HG03196 (cell line): ENCODE results near the gene DCLRE1B.

Experiments used
- ATAC-seq: cut with Tn5 transposase; IDR thresholded peaks from one replicate; pipeline ENCODE4 v1.9.1; 2021; ENCODE audit not compliant: unreplicated experiment

Gene DCLRE1B

DNA sequence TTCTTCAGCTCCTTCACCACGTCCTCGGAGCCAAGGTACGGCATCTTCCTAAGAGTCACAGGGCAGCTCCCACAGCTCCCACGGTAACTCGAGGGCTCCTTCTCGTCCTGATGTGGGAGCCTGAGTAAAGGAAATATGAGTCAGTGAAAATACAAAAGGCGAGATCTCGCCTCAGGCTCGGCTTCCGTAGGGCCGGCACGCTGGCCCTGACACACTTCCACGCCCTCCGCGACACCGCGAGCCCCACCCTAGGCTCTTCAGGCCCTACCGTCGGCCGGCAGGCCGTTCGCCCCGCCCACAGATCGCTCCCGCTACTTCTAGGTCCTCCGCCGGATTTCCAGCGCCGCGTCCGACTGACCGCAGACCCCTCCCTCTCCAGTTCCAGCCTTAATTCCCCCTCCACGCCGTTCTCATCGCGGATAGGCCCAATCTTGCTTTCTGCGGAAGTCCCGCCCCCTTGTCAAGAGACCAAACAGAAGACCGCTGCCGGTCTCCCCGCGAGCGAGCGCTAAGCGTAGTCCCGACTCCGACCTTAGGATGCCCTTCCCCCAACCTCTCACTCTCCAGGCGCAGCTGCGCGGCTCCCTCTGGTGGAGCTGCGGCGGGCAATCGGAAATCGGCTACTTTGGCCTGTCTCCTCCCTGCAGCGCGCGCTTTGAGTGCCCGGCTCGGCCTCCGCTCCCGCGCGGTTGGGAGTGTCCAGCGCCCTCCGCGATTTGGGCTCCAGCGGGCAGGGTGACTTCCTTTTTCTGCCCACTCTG is at the start of gene DCLRE1B, which contains the start of gene AP4B1:
Gene DCLRE1B (plus strand): TSS at position 653 of the 761 bp plus-strand sequence. CDS start 261 bp downstream, outside the sequence.
Gene AP4B1 (minus strand): TSS at position 126 of the 761 bp plus-strand sequence. CDS start 82 bp downstream, at position 44.
- peak; percentile 91 for ATAC-seq

DNA sequence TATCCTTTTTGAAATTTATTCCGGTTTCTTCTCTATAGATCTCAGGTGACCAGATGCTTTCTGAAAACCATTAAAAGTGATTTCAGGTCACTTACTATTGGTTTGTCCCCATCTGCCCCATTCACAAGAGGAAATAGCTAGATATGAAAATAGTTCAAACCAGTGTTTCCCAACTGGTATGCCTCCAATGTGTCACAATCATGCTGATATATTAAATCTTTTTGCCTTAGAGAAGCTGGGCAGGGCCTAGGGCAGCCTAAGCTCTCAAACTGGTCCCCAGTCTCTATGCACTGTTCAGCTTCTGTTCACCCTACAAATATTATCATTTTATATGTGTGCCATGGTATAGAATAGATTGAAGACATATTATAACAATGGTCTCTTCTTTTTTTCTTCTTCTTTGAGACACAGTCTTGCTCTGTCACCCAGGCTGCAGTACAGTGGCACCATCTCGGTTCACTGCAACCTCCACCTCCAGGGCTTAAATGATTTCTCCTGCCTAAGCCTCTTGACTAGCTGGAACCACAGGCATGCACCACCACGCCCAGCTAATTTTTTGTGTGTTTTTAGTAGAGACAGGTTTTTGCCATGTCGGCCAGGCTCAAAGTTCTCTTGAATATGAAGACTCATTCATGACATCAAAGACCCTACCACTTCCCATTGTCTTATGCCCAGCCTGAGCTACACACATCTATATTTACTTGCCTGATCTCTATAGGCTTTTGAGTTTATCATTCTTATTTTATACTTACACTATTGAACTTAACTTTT is 49.3 kb upstream of the DCLRE1B start:
- no peak for ATAC-seq

DNA sequence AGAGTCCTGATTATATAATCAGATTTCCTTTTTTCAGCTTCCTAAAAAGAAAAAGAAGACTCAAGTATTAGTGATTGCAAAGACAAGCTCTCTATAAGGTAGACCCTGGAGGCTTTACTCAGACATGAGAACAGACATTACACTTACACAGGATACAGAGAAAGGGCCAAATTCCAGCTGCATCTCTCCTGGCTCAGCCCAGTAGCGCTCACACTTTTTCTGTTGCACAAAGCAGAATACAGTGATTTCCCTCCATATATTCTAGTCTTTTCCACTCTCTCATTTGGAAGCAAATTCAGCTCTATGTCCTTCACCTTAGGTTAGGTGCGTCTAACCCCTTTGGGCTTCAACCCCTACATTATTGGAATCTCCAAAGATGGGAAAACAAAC is 48.7 kb upstream of the DCLRE1B start:
- ATAC-seq, result no peak

DNA sequence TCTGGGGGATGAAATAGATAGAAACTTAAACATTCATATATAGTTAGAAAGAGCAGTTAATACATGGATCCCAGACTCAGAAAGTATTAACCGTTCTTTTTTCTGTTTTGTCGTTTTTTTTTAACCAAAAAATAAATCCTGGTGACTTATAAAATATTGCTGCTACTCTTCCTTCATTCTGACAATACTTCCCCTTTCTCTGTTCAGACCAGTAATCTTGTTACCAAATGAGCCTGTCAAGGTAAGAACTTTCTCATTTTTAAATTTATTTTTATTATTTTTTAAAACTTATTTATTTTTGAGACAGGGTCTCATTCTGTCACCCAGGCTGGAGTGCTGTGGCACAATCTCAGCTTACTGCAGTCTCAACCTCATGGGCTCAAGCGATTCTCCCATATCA is 47.4 kb upstream of the DCLRE1B start:
- no peak for ATAC-seq

DNA sequence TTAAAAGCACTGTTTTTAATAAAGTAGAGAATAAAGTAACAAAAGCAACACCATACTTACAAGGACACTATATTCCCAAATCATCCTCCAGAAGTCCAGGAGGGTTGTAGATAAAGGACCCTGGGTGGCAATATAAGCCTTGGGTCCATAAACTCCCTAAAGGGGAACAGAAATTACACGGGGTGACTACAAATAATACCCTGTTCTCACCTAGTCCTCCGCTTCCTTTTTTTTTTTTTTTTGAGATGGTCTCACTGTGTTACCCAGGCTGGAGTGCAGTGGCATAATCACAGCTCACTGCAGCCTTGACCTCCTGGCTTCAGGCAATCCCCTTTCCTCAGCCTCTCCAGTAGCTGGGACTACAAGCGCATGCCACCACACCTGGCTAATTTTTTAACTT is 46.7 kb upstream of the DCLRE1B start:
- no peak for ATAC-seq

DNA sequence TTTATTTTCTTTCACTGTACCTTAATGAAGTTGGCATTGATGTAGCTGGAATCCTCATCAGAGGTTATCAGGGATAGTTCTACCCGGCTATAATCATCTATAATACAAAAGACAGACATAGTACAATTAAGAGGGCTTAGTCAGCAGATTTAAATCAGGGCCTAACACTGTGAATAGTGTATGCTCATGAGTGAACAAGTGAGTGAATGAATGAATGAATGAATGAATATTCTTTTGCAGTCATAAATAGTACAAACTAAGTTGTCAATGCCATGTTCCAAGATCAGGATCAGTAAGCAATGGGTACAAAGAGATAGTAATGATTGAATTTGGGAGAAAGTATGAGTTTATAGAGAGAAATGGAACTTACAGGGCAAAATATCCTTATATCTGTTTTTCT is 46.1 kb upstream of the DCLRE1B start:
- ATAC-seq, result no peak

DNA sequence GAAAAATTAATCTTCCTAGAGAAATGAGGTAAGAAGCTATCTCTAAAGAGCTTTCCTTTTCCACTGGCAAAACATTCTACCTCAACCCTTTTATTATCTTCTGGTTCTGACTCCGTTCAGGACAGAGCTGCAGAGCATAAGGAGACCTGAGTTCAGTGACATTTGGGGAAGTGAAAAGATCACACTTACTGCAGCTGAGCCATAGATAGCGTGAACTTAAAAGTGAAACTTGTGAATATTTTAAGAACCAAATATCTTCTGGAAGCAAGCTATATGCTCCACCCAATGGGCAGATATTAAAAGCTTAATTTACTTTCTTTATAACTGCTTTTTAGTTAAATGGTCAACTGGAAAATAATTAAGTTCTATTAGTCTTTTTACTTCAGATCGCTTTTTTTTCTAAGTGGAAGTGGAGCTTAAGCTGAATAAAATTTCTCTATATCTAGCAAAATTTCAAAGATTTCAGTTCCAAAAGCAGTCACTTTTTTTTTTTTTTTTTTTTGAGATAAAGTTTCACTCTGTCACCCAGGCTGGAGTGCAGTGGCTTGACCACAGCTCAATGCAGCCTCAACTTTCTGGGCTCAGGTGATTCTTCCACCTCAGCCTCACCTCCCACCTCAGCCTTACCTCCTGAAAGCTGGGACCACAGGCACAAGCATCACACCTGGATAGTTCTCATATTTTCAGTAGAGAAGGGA is 45.5 kb upstream of the DCLRE1B start:
- ATAC-seq, result peak; percentile 82

DNA sequence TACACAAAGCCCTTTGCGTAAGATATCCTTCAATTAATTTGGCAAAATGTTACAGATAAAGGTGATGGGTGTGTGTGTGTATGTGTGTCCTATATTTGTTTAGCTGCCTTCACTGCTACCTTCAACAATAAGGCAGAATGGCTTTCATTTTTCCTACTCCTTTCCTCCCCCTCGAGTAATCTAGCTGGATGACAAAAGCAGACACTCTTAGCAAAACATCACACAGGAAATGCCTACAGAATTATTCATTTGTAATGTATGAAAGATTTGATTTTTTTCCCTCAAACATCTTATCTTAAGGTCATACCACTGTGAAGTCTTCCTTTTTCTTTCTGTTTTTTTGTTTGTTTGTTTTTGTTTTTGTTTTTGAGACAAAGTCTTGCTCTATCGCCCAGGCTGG is 44.2 kb upstream of the DCLRE1B start:
- ATAC-seq, result no peak

DNA sequence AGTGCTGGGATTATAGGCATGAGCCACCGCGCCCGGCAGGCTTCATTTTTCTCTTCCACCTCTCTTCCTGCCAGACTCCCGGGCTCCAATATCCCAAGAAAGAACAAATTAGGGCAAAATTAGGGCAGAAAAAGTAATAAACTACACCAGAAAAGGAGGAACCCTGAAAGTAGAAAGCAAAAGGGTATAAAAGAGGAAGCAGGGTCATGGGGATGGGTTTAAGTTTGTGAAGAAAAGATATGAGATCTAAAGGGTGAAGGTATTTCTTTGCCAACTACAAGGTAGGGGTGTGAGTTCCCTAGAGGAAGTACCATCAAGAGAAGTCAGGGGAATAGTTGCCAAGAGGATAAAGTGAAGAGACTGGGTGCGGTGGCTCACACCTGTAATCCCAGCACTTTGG is 43.5 kb upstream of the DCLRE1B start:
- ATAC-seq, result no peak

DNA sequence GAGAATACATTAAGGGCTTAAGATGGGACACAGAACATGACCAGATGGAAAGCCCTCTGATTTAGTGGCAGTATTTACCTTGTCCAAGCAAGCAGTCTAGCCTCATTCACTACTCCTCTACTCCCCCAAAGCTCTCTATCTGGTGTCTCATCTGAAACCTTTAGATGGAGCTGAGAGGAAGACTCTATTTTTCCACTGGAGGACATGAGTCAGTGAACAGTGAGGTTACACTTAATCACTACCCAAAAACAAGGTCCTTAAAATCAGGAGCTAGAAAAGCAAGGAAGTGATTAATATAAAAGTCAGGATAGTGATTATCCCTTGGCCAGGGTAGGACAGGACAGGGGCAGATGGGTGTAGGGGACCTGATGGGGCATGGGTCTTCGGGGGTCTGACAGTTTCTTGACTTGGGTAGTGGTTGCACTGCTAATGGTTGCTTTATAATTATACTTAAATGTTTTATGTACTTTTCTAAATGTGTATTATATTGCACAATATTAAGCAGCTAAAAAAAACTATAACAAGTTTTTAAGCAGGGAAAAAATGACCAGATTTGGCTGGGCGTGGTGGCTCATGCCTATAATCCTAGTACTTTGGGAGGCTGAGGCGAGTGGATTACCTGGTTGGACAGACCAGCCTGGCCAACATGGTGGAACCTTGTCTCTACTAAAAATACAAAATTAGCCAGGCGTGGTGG is 36.6 kb upstream of the DCLRE1B start:
- ATAC-seq, result no peak

DNA sequence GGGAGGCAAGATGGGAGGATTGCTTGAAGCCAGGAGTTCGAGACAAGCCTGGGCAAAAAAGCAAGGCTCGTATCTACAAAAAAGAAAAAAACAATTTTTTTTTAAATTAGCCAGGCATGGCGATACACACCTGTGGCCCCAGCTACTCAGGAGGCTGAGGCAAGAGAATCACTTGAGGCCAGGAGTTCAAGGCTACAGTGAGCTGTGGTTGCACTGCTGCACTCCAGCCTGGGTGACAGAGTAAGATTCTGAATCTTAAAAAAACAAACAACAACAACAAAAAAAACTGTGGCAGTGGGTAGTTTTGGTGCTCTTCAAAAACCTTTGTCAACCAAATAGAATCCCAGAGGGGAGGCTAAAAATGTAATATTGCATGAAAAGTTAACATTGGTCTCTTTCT is 34.3 kb upstream of the DCLRE1B start:
- ATAC-seq, result no peak

DNA sequence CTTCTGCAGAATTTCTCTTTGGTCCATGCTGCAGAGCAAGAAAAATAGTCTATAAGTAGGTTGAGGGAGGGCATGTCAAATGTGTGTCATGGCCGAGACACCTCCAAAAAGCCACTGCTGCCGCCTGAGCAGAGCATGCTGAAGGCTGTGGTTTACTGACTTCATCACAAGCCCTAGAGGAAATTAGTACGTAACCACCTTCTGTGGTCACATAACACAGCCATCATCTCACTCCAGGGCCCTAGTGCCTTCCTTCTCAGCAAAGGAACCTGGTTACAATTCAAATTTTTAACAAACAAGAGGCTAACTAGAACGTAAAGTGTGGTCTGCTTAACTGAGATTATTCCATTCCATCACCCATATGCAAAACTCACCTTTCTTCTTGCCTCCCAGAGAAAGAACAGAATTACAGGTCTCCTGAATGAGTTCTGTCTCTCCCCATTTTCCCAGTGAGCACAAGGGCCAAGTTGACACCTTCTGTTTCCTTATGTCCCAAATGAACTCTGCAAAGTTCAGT is 33.5 kb upstream of the DCLRE1B start, which contains the start of gene PTPN22:
Gene PTPN22 (minus strand): TSS at position 116 of the 517 bp plus-strand sequence.
- peak; percentile 88 for ATAC-seq

DNA sequence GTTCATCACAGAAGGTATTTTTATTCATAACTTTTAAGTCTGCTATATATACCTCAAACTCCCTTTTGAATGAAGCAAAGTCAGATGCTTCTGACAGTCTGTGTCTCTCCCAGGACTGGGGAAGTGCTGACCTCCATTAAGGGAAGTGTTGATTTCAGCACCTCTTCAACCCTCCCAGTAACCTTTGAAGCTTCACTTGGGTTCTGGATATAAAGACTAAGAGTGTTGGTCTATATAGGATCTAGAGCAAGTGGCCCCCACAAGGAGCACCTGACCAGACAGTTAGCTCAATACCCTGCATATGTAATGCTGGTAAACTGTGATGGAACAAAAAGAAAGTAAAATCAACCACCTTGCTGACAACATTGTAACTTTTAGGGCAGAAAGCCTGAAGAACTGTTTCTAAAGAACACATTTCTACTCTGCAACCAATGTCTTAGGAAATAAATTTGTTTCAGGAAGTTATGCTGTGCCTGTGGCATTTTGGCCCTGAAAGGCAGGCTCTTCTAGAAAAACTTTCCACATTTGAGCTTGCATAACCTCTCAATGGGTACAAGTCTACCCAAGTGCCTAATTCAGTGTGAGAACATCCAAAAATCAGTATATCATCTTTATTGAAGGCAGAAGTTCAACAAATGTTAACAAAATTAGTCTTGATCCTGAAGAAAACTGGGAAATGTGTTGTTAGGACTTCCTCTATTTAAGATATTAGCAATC is 32.7 kb upstream of the DCLRE1B start:
- no peak for ATAC-seq

DNA sequence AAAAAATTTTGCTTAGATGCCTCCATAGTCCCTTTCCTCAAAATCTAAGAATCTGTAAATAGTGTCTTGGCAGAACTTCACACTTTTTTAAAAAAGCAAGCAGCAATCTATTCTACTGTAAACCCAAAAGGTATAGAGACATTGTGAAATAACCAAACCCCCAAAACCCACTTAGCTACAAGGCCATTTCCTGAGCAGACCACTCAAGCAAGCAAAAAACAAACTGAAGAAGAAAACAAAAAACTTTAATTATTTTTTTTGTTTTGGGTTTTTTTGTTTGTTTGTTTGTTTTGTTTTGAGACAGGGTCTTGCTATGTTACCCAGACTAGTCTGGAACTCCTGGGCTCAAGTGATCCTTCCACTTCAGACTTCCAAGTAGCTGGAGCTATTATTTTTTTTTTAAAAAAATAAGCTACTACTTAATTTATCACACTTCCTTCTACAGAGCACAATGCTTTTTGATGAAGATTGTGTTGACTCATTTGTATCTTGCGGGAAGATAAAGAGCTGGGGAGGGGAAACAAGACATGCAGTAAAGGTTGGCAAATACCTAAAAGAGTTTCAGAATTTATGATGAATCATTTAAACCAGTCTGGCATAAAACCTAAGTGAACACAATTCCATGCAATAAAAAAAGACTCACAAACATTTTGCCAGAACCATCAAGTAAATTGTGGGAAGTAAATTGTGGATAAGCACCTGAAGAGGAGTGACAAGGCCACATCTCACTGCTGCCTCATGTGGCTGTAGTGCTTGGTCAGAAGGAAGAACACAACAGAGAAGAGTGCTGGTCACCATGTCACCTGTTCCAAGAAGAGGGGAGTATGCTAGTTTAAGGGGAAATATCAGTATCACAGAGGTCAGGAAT is 30.9 kb upstream of the DCLRE1B start:
- ATAC-seq, result no peak

DNA sequence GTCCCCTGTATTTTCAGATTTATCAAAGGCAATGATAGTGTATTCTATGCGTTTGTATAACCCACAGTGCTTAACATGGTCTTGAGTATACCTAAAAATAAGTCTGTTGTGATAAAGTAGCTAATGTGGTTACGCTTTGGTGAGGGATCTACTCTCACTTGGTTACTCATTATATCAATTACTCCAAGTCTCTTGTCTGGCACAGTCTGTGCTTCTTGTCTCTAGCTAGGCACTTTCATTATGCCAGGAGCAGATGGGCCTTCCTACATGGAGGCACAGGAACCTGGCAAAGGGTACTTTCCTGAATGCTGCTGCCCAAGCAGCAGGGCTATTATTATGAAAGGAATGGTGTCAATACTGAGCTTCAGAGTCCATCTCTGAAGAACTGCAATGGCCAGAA is 29.4 kb upstream of the DCLRE1B start:
- ATAC-seq, result peak; percentile 42

DNA sequence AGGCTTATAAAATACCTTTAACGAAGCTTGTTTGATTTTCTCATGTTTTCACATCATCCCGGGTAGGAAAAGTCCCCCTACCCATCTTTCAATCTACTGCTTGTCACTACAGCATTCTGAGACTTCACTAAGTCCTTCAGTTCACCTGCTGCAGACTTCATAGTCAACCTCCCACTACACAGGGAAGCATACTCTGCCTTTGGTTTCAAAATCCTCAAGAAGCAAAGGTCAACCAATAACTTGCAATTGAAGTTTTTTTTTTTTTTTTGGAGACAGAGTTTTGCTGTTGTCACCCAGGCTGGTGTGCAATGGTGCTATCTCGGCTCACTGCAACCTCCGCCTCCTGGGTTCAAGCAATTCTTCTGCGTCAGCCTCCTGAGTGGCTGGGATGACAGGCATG is 28.9 kb upstream of the DCLRE1B start:
- ATAC-seq, result no peak

DNA sequence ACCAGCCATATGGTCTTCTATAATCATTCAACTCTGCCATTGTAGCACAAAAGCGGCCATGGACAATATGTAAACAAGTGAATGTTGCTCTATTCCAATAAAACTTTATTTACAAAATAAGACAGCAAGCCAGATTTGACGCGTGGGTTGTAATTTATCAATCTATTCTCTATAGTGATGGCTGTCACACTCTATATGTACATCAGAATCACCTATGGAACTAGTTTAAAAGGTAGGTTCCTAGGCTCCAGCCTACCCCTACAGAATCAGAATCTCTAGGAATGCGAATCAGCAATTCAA is 25.4 kb upstream of the DCLRE1B start:
- ATAC-seq, result no peak

DNA sequence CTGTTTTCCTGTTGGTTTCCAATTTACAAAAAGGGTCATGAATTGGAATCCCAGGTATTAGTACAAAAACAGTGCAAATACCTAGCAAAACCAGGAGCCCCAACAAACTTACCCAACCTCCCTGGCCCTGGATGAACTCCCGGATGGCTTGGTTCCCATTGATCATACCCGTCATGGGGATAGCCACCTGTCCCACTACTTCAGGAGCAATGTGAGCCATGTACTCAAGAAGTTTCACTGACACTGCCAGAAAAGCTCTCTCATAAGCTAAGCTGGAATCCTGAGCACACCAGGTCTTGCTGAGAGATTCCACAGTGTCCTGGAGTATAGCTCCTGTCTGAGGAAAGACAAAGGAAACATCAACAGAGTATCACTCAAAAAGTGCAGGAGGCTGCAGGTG is 23.5 kb upstream of the DCLRE1B start:
- no peak for ATAC-seq
